Endothelial cell of umbilical vein (primary cell): ENCODE measurements around the gene RRP15. TPM values are rescaled to one million over a fixed set of nuclear protein-coding genes. Genes with fewer than 3 reads are reported as not detected.

Experiments used
- BruUV-seq: library from RNA; stranded (reverse); fragments of 400-500 nt; replicated peaks from 2 replicates; lab custom pipeline; 2021; lab: Mats Ljungman, UMichigan
- CTCF ChIA-PET: fragments of 300-600, 350-600 bp; sonication (Branson Sonifier 250); formaldehyde crosslinking; loops from one replicate; lab custom pipeline; 2021; ENCODE audit warnings: antibody characterized with exemption, inconsistent platforms; lab: Charles Lee
- POLR2A ChIA-PET: fragments of 300-600, 350-600 bp; sonication (Branson Sonifier 250); formaldehyde crosslinking; loops from one replicate; lab custom pipeline; 2021; ENCODE audit warnings: antibody characterized with exemption, inconsistent platforms; lab: Charles Lee
- DNase-seq: peaks from one replicate; pipeline ENCODE4 v3.0.0-alpha.2; 2011; ENCODE audit warnings: low read depth, low spot score
- FAIRE-seq: peaks from 2 replicates; lab custom pipeline; 2011; peaks lifted over from hg19 to GRCh38; lab: Jason Lieb, UNC
- H2AFZ ChIP-seq: 2 replicates; pipeline ENCODE4 v1.6.0; 2012; ENCODE audit warnings: low read depth, low read length, control low read depth, inconsistent platforms
- H3K27ac ChIP-seq: 2 replicates; pipeline ENCODE4 v1.5.1; 2011; ENCODE audit warnings: low read depth, mild to moderate bottlenecking, control low read depth, low read length, moderate library complexity; ENCODE audit not compliant: insufficient read depth
- H3K27me3 ChIP-seq, 2 experiments: 2 replicates each; pipeline versions ENCODE4 v1.6.0 to v1.6.1; 2011; ENCODE audit warnings: low read length in 2 of 2, mixed read lengths in 1 of 2; ENCODE audit not compliant: control insufficient read depth in 2 of 2, insufficient read depth in 2 of 2
- H3K36me3 ChIP-seq, 2 experiments: 2 replicates in 1 of 2; 3 replicates in 1 of 2; pipeline ENCODE4 v1.5.1; 2011; ENCODE audit warnings: low read length in 2 of 2, mild to moderate bottlenecking in 1 of 2, moderate library complexity in 1 of 2; ENCODE audit not compliant: control insufficient read depth in 2 of 2, insufficient read depth in 2 of 2; ENCODE audit errors: extremely low read depth in 1 of 2
- H3K4me1 ChIP-seq: 3 replicates; pipeline ENCODE4 v1.5.1; 2011; ENCODE audit warnings: mild to moderate bottlenecking, low read length; ENCODE audit not compliant: control insufficient read depth, insufficient read depth; ENCODE audit errors: extremely low read depth
- H3K4me2 ChIP-seq: 2 replicates; pipeline ENCODE4 v1.6.1; 2011; ENCODE audit warnings: low read length, control low read depth, mixed read lengths; ENCODE audit not compliant: insufficient read depth
- H3K4me3 ChIP-seq, 3 experiments: fragments of 200-600 bp in 1 of 3; sonication (generic), shearing (Covaris generic) in 1 of 3; replicated peaks in 1 of 3; 2 replicates each; pipeline ENCODE4 v1.5.1; 2011 to 2016; ENCODE audit warnings: control low read depth in 3 of 3, low read length in 3 of 3, mild to moderate bottlenecking in 2 of 3, inconsistent platforms in 1 of 3, low read depth in 1 of 3, moderate library complexity in 1 of 3; ENCODE audit not compliant: insufficient read depth in 1 of 3
- H3K79me2 ChIP-seq: 2 replicates; pipeline ENCODE4 v1.6.0; 2012; ENCODE audit warnings: low read length, inconsistent platforms; ENCODE audit not compliant: control insufficient read depth, insufficient read depth
- H3K9ac ChIP-seq: replicated peaks from 2 replicates; pipeline ENCODE3; 2011; ENCODE audit warnings: low read length, control low read depth; ENCODE audit not compliant: insufficient read depth; ENCODE audit errors: extremely low read depth
- H3K9me1 ChIP-seq: replicated peaks from 3 replicates; pipeline ENCODE4 v1.6.0; 2011; ENCODE audit warnings: mild to moderate bottlenecking, low read length; ENCODE audit not compliant: control insufficient read depth, insufficient read depth; ENCODE audit errors: extremely low read depth
- H3K9me3 ChIP-seq: replicated peaks from 2 replicates; pipeline ENCODE4 v1.5.1; 2012; ENCODE audit warnings: low read length, inconsistent platforms; ENCODE audit not compliant: control insufficient read depth, insufficient read depth
- H4K20me1 ChIP-seq: replicated peaks from 2 replicates; pipeline ENCODE3; 2011; ENCODE audit warnings: mild to moderate bottlenecking, low read length; ENCODE audit not compliant: control insufficient read depth, insufficient read depth; ENCODE audit errors: extremely low read depth
- EZH2 ChIP-seq: IDR thresholded peaks from 2 replicates; pipeline ENCODE4 v1.6.1; 2012; ENCODE audit warnings: borderline replicate concordance, low read depth, mild to moderate bottlenecking, moderate library complexity, low read length, inconsistent platforms; ENCODE audit not compliant: severe bottlenecking
- FOS ChIP-seq: IDR thresholded peaks from 2 replicates; pipeline ENCODE4 v1.6.1; 2011; ENCODE audit warnings: mild to moderate bottlenecking, low read length, moderate library complexity, borderline replicate concordance; ENCODE audit not compliant: insufficient read depth
- GATA2 ChIP-seq: IDR thresholded peaks from 2 replicates; pipeline ENCODE4 v1.7.0; 2011; ENCODE audit warnings: low read depth, mild to moderate bottlenecking, moderate library complexity, mixed read lengths, low read length; ENCODE audit not compliant: insufficient read length, insufficient read depth
- JUN ChIP-seq: IDR thresholded peaks from 2 replicates; pipeline ENCODE4 v1.6.1; 2011; ENCODE audit warnings: borderline replicate concordance, low read depth; ENCODE audit not compliant: insufficient read length, insufficient read depth
- MYC ChIP-seq: IDR thresholded peaks from one replicate; pipeline ENCODE4 v1.6.1; 2011; ENCODE audit warnings: mild to moderate bottlenecking, low read depth, low read length
- POLR2A ChIP-seq: IDR thresholded peaks from 2 replicates; pipeline ENCODE4 v1.6.1; 2012; ENCODE audit warnings: low read depth, mild to moderate bottlenecking, control low read depth, low read length
- POLR2AphosphoS5 ChIP-seq: IDR thresholded peaks from 2 replicates; pipeline ENCODE4 v1.6.1; 2012; ENCODE audit warnings: low read depth, mild to moderate bottlenecking, control low read depth, low read length, moderate library complexity; ENCODE audit not compliant: insufficient read depth
- dilution Hi-C: fragments of 300-500 bp; cut with MboI; formaldehyde crosslinking; loops from one replicate; pipeline ENCODE4 v1.15.0; 2019; ENCODE audit warnings: low sequenced_read_pairs; ENCODE audit not compliant: extremely low pct_ligation_motif_present
- intact Hi-C: fragments of 100-400 bp; cut with micrococcal nuclease; formaldehyde crosslinking; loops from one replicate; pipeline ENCODE4 v1.10.0; 2022
- polyA plus RNA-seq, 4 experiments: library from polyadenylated mRNA; depleted of rRNA in 3 of 4; stranded (reverse) in 3 of 4; unstranded in 1 of 4; fragments of >200 nt; gene quantifications; 2 replicates each; pipeline versions ENCODE4 v1.2.1 to v1.2.3, GENCODE V29; 2011 to 2012; ENCODE audit warnings: missing spikeins in 1 of 4
- total RNA-seq: library from RNA; stranded (reverse); gene quantifications from 2 replicates; pipeline ENCODE4 v1.2.3, GENCODE V29; 2021
- TF ChIP-seq, protein P1 (sequence below), 2 donors: IDR thresholded peaks; 1 replicate in 1 of 2; 2 replicates in 1 of 2; pipeline ENCODE4 v1.5.1; 2011; ENCODE audit warnings: low read length in 2 of 2, mild to moderate bottlenecking in 2 of 2, moderate library complexity in 2 of 2, control low read depth in 1 of 2, inconsistent platforms in 1 of 2, low read depth in 1 of 2; ENCODE audit not compliant: insufficient read depth in 1 of 2; ENCODE audit errors: extremely low read depth in 1 of 2
- TF ChIP-seq, protein P2 (sequence below): IDR thresholded peaks from 2 replicates; pipeline ENCODE4 v1.6.1; 2011; ENCODE audit not compliant: insufficient read depth, insufficient read length

Gene RRP15
- total and polyA plus RNA-seq, 2 donors (not counting 3 experiments of a cell fraction or from before 2014, with no cell fraction given), result 1.0 to 17.3 TPM

DNA sequence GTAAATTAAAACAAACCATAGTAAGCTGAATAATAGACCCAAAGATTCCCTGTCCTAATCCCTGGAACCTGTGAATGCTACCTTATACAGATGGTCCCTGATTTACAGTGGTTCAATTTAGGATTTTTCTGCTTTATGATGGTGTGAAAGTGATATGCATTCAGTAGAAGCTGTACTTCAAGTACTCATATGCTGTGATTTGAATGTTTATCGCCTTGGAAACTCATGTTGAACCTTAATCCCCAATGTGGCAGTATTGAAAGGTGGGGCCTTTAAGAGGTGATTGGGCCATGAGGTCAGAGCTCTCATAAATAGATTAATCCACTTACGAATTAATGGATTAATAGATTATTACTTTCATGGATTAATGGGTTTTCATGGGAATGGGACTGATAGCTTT is 10.6 kb upstream of the RRP15 start:
- Histone ChIP-seq H3K9me3 (no peaks in the 10 kb centered on the region), H3K27me3 (peaks cover 6 to 8% of the 10 kb centered on the region in 2 experiments), H3K9me1 (no peaks in the 10 kb centered on the region), H3K79me2 (no peaks in the 10 kb centered on the region), H4K20me1 (no peaks in the 10 kb centered on the region), H2AFZ (no peak overlapping the region), H3K4me1 (no peaks in the 10 kb centered on the region), H3K27ac (no peak overlapping the region), H3K4me3 (no peak overlapping the region), H3K36me3 (no peaks in the 10 kb centered on the region), H3K4me2 (no peak overlapping the region), H3K9ac (no peak overlapping the region)
- FAIRE-seq, result no peak
- intact Hi-C loops, result no loop called here
- BruUV-seq, result no TSS peak
- TF ChIP-seq POLR2A, result no peak
- no peak for TF ChIP-seq GATA2
- no peak for TF ChIP-seq FOS
- no peak for TF ChIP-seq POLR2AphosphoS5
- TF ChIP-seq, protein P1, sequence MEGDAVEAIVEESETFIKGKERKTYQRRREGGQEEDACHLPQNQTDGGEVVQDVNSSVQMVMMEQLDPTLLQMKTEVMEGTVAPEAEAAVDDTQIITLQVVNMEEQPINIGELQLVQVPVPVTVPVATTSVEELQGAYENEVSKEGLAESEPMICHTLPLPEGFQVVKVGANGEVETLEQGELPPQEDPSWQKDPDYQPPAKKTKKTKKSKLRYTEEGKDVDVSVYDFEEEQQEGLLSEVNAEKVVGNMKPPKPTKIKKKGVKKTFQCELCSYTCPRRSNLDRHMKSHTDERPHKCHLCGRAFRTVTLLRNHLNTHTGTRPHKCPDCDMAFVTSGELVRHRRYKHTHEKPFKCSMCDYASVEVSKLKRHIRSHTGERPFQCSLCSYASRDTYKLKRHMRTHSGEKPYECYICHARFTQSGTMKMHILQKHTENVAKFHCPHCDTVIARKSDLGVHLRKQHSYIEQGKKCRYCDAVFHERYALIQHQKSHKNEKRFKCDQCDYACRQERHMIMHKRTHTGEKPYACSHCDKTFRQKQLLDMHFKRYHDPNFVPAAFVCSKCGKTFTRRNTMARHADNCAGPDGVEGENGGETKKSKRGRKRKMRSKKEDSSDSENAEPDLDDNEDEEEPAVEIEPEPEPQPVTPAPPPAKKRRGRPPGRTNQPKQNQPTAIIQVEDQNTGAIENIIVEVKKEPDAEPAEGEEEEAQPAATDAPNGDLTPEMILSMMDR (IDR thresholded peaks at IDR 0.05; ENCODE audit: extremely low read depth in 1 of 2, insufficient read depth in 1 of 2, low read depth in 1 of 2, low read length in 2 of 2), result no peak
- TF ChIP-seq MYC, result no peak
- TF ChIP-seq, protein P2, sequence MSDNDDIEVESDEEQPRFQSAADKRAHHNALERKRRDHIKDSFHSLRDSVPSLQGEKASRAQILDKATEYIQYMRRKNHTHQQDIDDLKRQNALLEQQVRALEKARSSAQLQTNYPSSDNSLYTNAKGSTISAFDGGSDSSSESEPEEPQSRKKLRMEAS, result no peak
- TF ChIP-seq JUN, result no peak
- TF ChIP-seq EZH2, result no peak
- ChIA-PET POLR2A (no interaction called here), CTCF (interaction anchor here (0.8 to 1.6 kb wide), 3 partner anchors 15 to 55 kb away, joined by 3 to 6 read pairs (median 3); no protein-coding TSS in a partner anchor)
- no peak for DNase-seq
- dilution Hi-C loops, result no loop called here
